CD4-positive, alpha-beta memory T cell (primary cell): ENCODE measurements around the gene KLHDC9. TPM values are rescaled to one million over a fixed set of nuclear protein-coding genes. Genes with fewer than 3 reads are reported as not detected.
"Not testable (repeated sequence)": the region's sequence is repeated elsewhere in the genome, so short reads cannot be mapped to it uniquely, and the experiment has no call there.

Experiments
- CTCF ChIA-PET: fragments of 350-600 bp; sonication (Branson Sonifier 250); formaldehyde crosslinking; loops from one replicate; lab custom pipeline; 2021; ENCODE audit warnings: inconsistent platforms; ENCODE audit not compliant: partially characterized antibody; lab: Charles Lee
- POLR2A ChIA-PET: fragments of 350-600 bp; sonication (Branson Sonifier 250); formaldehyde crosslinking; loops from one replicate; lab custom pipeline; 2021; ENCODE audit not compliant: partially characterized antibody; lab: Charles Lee
- DNase-seq, 5 donors: peaks; one replicate each; pipeline versions ENCODE4 v3.0.0 to v3.0.0-alpha.2; 2020 to 2022; ENCODE audit warnings: mixed read lengths in 1 of 5
- H3K27ac ChIP-seq: one replicate; pipeline ENCODE4 v1.7.0; 2013; ENCODE audit warnings: low read depth, low read length
- H3K27me3 ChIP-seq: 2 replicates; pipeline ENCODE4 v1.7.0; 2013; ENCODE audit warnings: mild to moderate bottlenecking, low read length, moderate library complexity; ENCODE audit not compliant: insufficient read depth
- H3K36me3 ChIP-seq: 2 replicates; pipeline ENCODE4 v1.7.0; 2013; ENCODE audit warnings: mild to moderate bottlenecking, low read length, moderate library complexity; ENCODE audit not compliant: insufficient read depth
- H3K4me1 ChIP-seq: 2 replicates; pipeline ENCODE4 v1.7.0; 2013; ENCODE audit warnings: mild to moderate bottlenecking, low read length, moderate library complexity; ENCODE audit not compliant: insufficient read depth
- H3K4me3 ChIP-seq, 2 donors: one replicate each; pipeline ENCODE4 v1.7.0; 2013; ENCODE audit warnings: low read length in 2 of 2, mild to moderate bottlenecking in 1 of 2
- H3K9me3 ChIP-seq, 2 donors: one replicate each; pipeline ENCODE4 v1.7.0; 2013; ENCODE audit warnings: low read length in 2 of 2, control low read depth in 1 of 2; ENCODE audit not compliant: control insufficient read depth in 1 of 2
- H3K27ac Mint-ChIP-seq, 7 donors: one replicate each; pipeline ENCODE4 v1.8.0; 2020 to 2021; ENCODE audit warnings: mixed read lengths in 7 of 7, mild to moderate bottlenecking in 6 of 7, inconsistent platforms in 3 of 7, moderate library complexity in 3 of 7
- H3K27me3 Mint-ChIP-seq, 2 donors: one replicate each; pipeline ENCODE4 v1.8.0; 2020 to 2021; ENCODE audit warnings: mixed read lengths in 2 of 2
- H3K36me3 Mint-ChIP-seq, 2 donors: one replicate each; pipeline ENCODE4 v1.8.0; 2020 to 2021; ENCODE audit warnings: mixed read lengths in 2 of 2, inconsistent platforms in 1 of 2, mild to moderate bottlenecking in 1 of 2
- H3K4me1 Mint-ChIP-seq, 4 donors: one replicate each; pipeline ENCODE4 v1.8.0; 2020 to 2021; ENCODE audit warnings: mixed read lengths in 4 of 4, mild to moderate bottlenecking in 1 of 4
- H3K4me3 Mint-ChIP-seq, 8 donors: one replicate each; pipeline ENCODE4 v1.8.0; 2020 to 2021; ENCODE audit warnings: mixed read lengths in 8 of 8, mild to moderate bottlenecking in 7 of 8, moderate library complexity in 6 of 8, inconsistent platforms in 3 of 8
- H3K9me3 Mint-ChIP-seq, 8 donors: one replicate each; pipeline ENCODE4 v1.8.0; 2020 to 2021; ENCODE audit warnings: mixed read lengths in 8 of 8, mild to moderate bottlenecking in 5 of 8, inconsistent platforms in 3 of 8, moderate library complexity in 1 of 8
- intact Hi-C: fragments of 100-400 bp; cut with micrococcal nuclease; formaldehyde crosslinking; loops from one replicate; pipeline ENCODE4 v1.15.1; 2023
- polyA plus RNA-seq, 2 donors: library from polyadenylated mRNA; unstranded; fragments of 300-500 nt; fragmentation: Illumina TruSeq; gene quantifications; one replicate each; pipeline ENCODE4 v1.2.3, GENCODE V29; 2021
- total RNA-seq, 2 experiments: library from RNA; stranded (reverse); gene quantifications; one replicate each; pipeline ENCODE4 v1.2.3, GENCODE V29; 2021

The KLHDC9 gene
- total and polyA plus RNA-seq, 4 experiments from 2014 or later = 0.52 to 2.4 (median 0.60) TPM

GRCh38 chr1:161115961-161116360 is 17.8 kb downstream of the KLHDC9 start:
- intact Hi-C loops, H3K9me3 ChIP-seq, H3K27me3 Mint-ChIP-seq, H3K27ac ChIP-seq, H3K36me3 ChIP-seq, H3K9me3 Mint-ChIP-seq, H3K4me3 ChIP-seq, DNase-seq, H3K27me3 ChIP-seq: not testable (repeated sequence)
- CTCF ChIA-PET = interaction anchor here (1.6 to 2.1 kb wide), 2 partner anchors 22 to 124 kb away, joined by 4 to 5 read pairs; no protein-coding TSS in a partner anchor
- Mint-ChIP-seq H3K4me3 (peak overlapping the region; percentile 33 to 98 (median 94)), H3K27ac (peak overlapping the region in 2 of 7 donors; percentile 64 to 69), H3K4me1 (peaks cover 46 to 85% (median 65%) of the 10 kb centered on the region in 4 donors), H3K36me3 (peaks cover 4 to 44% of the 10 kb centered on the region in 2 donors)
- POLR2A ChIA-PET = interaction anchor here (0.6 to 4.3 kb wide), 7 partner anchors 11 to 664 kb away, joined by 3 to 47 read pairs (median 4); partner anchors contain the start of genes ARHGAP30, DEDD, KLHDC9 and TSTD1
- peaks cover 72% of the 10 kb centered on the region for H3K4me1 ChIP-seq

- peaks cover 64% of the 10 kb centered on the region for H3K4me1 ChIP-seq
- peaks cover 21 to 57% of the 10 kb centered on the region in 2 donors for H3K36me3 Mint-ChIP-seq
- DNase-seq = peak; percentile 83 to 87 (median 86)
- H3K27me3 ChIP-seq = no peaks in the 10 kb centered on the region
- ChIA-PET POLR2A (interaction anchor here (0.6 to 4.3 kb wide), 18 partner anchors 12 to 281 kb away, joined by 3 to 47 read pairs (median 6); partner anchors contain the start of genes ARHGAP30, DEDD, KLHDC9 and NDUFS2), CTCF (interaction anchor here (0.6 to 2.1 kb wide), 9 partner anchors 19 to 108 kb away, joined by 3 to 7 read pairs (median 3); partner anchors contain the start of genes KLHDC9, TOMM40L and TSTD1)
- H3K27ac ChIP-seq = peak within 1 kb of the TSS; percentile 94
- H3K4me3 ChIP-seq = peak within 1 kb of the TSS; percentile 32 to 95
- peaks cover 36 to 79% (median 61%) of the 10 kb centered on the region in 4 donors for H3K4me1 Mint-ChIP-seq
- H3K4me3 Mint-ChIP-seq = peak within 1 kb of the TSS; percentile 94 to 98 (median 96)
- no peaks in the 10 kb centered on the region for H3K27me3 Mint-ChIP-seq
- peaks cover 29% of the 10 kb centered on the region for H3K36me3 ChIP-seq
- intact Hi-C loops = loop anchor here (1.0 to 2.0 kb wide), 4 partner anchors 14 to 77 kb away; partner anchors contain the start of genes ARHGAP30 and DEDD
- H3K27ac Mint-ChIP-seq = peak within 1 kb of the TSS; percentile 94 to 99 (median 98)
- H3K9me3 ChIP-seq = no peaks in the 10 kb centered on the region
- no peaks in the 10 kb centered on the region for H3K9me3 Mint-ChIP-seq
These were observed 19.8 kb downstream of the KLHDC9 start, which contains the start of the genes NIT1 and PFDN2 for GRCh38 chr1:161117759-161118581. TSS of gene NIT1 (plus strand) at chr1:161118105. CDS start at chr1:161118177, 72 bp downstream. TSS of gene PFDN2 (minus strand) at chr1:161118037. CDS start at chr1:161118026, 11 bp downstream.

DNA sequence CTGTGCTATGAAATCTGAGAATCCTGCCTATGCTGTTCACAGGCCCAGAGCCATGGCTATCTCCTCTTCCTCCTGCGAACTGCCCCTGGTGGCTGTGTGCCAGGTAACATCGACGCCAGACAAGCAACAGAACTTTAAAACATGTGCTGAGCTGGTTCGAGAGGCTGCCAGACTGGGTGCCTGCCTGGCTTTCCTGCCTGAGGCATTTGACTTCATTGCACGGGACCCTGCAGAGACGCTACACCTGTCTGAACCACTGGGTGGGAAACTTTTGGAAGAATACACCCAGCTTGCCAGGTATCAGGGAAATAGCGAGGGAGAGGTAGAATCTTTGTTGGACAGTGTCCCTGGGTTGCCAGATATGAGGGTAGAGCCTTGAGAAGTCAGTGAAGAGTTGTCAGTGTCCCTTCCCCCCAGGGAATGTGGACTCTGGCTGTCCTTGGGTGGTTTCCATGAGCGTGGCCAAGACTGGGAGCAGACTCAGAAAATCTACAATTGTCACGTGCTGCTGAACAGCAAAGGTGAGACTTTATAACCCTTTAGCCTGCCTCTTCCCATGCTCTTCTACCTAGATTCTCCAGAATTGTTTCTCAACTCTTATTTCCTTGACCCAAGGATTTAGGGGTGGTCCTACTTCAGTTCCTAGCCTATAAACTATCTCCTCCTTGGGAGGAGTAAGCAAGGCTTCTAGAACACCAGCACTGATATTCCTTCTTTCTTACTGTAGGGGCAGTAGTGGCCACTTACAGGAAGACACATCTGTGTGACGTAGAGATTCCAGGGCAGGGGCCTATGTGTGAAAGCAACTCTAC is 21.1 kb downstream of the KLHDC9 start:
- H3K27ac ChIP-seq = peak overlapping the region; percentile 94
- no peaks in the 10 kb centered on the region for H3K9me3 Mint-ChIP-seq
- H3K4me1 Mint-ChIP-seq = peaks cover 26 to 66% (median 48%) of the 10 kb centered on the region in 4 donors
- DNase-seq = peak; percentile 64 to 90 (median 72)
- peak overlapping the region; percentile 87 to 98 (median 96) for H3K4me3 Mint-ChIP-seq
- peaks cover 51% of the 10 kb centered on the region for H3K4me1 ChIP-seq
- H3K27me3 ChIP-seq = no peaks in the 10 kb centered on the region
- intact Hi-C loops = loop anchor here (2.0 kb wide), 1 partner anchor 50 kb away; the partner anchor contains the start of gene ARHGAP30
- H3K27me3 Mint-ChIP-seq = no peaks in the 10 kb centered on the region
- POLR2A ChIA-PET = interaction anchor here (0.9 to 4.3 kb wide), 6 partner anchors 13 to 109 kb away, joined by 3 to 47 read pairs (median 12); partner anchors contain the start of genes ARHGAP30, DEDD, TOMM40L and TSTD1
- peak overlapping the region; percentile 94 to 99 (median 98) for H3K27ac Mint-ChIP-seq
- peak overlapping the region; percentile 32 to 95 for H3K4me3 ChIP-seq
- CTCF ChIA-PET = no interaction called here
- H3K9me3 ChIP-seq = no peaks in the 10 kb centered on the region
- peaks cover 21 to 62% of the 10 kb centered on the region in 2 donors for H3K36me3 Mint-ChIP-seq
- H3K36me3 ChIP-seq = peaks cover 40% of the 10 kb centered on the region

GRCh38 chr1:161121042-161121650 is 23.0 kb downstream of the KLHDC9 start:
- CTCF ChIA-PET = interaction anchor here (0.7 to 1.6 kb wide), 6 partner anchors 16 to 124 kb away, joined by 3 to 4 read pairs (median 4); no protein-coding TSS in a partner anchor
- no peak overlapping the region for H3K4me3 ChIP-seq
- peak overlapping the region; percentile 94 for H3K27ac ChIP-seq
- H3K36me3 ChIP-seq = peaks cover 52% of the 10 kb centered on the region
- Mint-ChIP-seq H3K27ac (peak overlapping the region in 6 of 7 donors; percentile 29 to 67 (median 56)), H3K4me3 (no peak overlapping the region), H3K36me3 (peaks cover 24 to 70% of the 10 kb centered on the region in 2 donors), H3K27me3 (no peaks in the 10 kb centered on the region), H3K9me3 (no peaks in the 10 kb centered on the region), H3K4me1 (peaks cover 26 to 53% (median 35%) of the 10 kb centered on the region in 4 donors)
- no peak for DNase-seq
- POLR2A ChIA-PET = interaction anchor here (1.1 to 1.6 kb wide), 5 partner anchors 10 to 75 kb away, joined by 3 to 6 read pairs (median 5); partner anchors contain the start of genes DEDD and USF1
- H3K27me3 ChIP-seq = no peaks in the 10 kb centered on the region
- H3K9me3 ChIP-seq = no peaks in the 10 kb centered on the region
- peaks cover 33% of the 10 kb centered on the region for H3K4me1 ChIP-seq
- intact Hi-C loops = no loop called here

DNA sequence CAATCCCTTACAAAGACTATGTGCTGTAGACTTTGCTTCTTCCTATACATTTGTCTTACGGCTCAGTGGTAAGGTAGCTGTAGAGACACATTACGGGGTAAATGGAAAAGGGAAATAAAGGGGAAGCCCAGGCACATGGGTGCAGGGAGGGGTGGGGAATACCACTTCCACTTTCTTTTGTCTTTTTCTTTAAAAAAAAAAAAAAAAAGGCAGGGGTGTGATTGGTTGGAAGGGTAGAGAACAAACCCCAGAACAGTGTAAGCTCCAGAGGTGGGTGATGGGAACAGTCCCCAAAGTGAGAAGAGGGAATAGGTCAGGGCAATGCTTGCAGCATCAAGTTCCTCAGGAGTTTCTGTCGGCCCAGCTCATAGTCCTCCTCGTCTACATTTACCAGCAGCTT is 23.7 kb downstream of the KLHDC9 start:
- DNase-seq = no peak
- H3K27me3 ChIP-seq = no peaks in the 10 kb centered on the region
- H3K36me3 Mint-ChIP-seq = peaks cover 29 to 72% of the 10 kb centered on the region in 2 donors
- H3K4me1 ChIP-seq = peaks cover 26% of the 10 kb centered on the region
- H3K27ac Mint-ChIP-seq = peak overlapping the region in 4 of 7 donors; percentile 9 to 44 (median 24)
- no peaks in the 10 kb centered on the region for H3K9me3 ChIP-seq
- peaks cover 56% of the 10 kb centered on the region for H3K36me3 ChIP-seq
- H3K27ac ChIP-seq = no peak overlapping the region
- ChIA-PET CTCF (interaction anchor here (0.7 to 1.6 kb wide), 7 partner anchors 11 to 124 kb away, joined by 3 to 4 read pairs (median 3); partner anchors contain the start of gene DEDD), POLR2A (interaction anchor here (0.6 to 1.6 kb wide), 7 partner anchors 9 to 837 kb away, joined by 3 to 6 read pairs (median 4); partner anchors contain the start of genes DEDD, PEX19 and USF1)
- intact Hi-C loops = no loop called here
- H3K27me3 Mint-ChIP-seq = no peaks in the 10 kb centered on the region
- H3K4me1 Mint-ChIP-seq = peaks cover 26 to 50% (median 33%) of the 10 kb centered on the region in 4 donors
- H3K4me3 Mint-ChIP-seq = no peak overlapping the region
- H3K4me3 ChIP-seq = no peak overlapping the region
- H3K9me3 Mint-ChIP-seq = no peaks in the 10 kb centered on the region

DNA sequence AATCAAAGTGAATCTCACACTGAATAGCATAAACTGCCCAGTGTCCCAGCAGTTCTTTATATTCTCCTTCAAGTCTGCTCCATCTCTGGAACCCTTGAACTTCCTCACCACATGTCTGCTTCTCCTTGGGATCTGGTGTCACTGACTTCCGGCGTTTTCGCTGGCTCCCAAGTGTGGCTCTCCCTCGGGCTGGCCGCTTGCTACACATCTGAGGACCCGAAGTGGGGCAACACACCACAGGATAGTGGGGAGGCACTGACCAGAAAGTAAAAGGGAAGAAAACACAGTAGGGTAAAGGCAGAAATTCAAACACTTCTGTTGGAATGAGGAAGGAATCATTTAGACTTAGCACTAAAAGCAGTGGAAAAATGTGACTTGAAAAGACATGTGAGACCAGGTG is 24.8 kb downstream of the KLHDC9 start:
- Histone ChIP-seq H3K4me1 (peaks cover 28% of the 10 kb centered on the region), H3K4me3 (no peak overlapping the region), H3K27ac (no peak overlapping the region), H3K27me3 (no peaks in the 10 kb centered on the region), H3K9me3 (no peaks in the 10 kb centered on the region), H3K36me3 (peaks cover 66% of the 10 kb centered on the region)
- no peak overlapping the region for H3K4me3 Mint-ChIP-seq
- intact Hi-C loops = no loop called here
- CTCF ChIA-PET = interaction anchor here (0.8 to 1.6 kb wide), 2 partner anchors 15 to 126 kb away, joined by 3 to 4 read pairs; no protein-coding TSS in a partner anchor
- peaks cover 29 to 50% (median 36%) of the 10 kb centered on the region in 4 donors for H3K4me1 Mint-ChIP-seq
- H3K9me3 Mint-ChIP-seq = no peaks in the 10 kb centered on the region
- POLR2A ChIA-PET = no interaction called here
- peak overlapping the region in 2 of 7 donors; percentile 48 to 57 for H3K27ac Mint-ChIP-seq
- H3K36me3 Mint-ChIP-seq = peaks cover 39 to 75% of the 10 kb centered on the region in 2 donors
- DNase-seq = no peak
- no peaks in the 10 kb centered on the region for H3K27me3 Mint-ChIP-seq
